DMS53 treated with DMSO at 0.1 percent for 48 hours (cell line): ENCODE data around the gene EFCAB12.
"Not testable (repeated sequence)": the region's sequence is repeated elsewhere in the genome, so short reads cannot be mapped to it uniquely, and the experiment has no call there.

Experiments
- DNase-seq: peaks from one replicate; lab custom pipeline; 2025; ENCODE audit not compliant: unreplicated experiment; lab: John Stamatoyannopoulos, UW

The EFCAB12 gene

DNA sequence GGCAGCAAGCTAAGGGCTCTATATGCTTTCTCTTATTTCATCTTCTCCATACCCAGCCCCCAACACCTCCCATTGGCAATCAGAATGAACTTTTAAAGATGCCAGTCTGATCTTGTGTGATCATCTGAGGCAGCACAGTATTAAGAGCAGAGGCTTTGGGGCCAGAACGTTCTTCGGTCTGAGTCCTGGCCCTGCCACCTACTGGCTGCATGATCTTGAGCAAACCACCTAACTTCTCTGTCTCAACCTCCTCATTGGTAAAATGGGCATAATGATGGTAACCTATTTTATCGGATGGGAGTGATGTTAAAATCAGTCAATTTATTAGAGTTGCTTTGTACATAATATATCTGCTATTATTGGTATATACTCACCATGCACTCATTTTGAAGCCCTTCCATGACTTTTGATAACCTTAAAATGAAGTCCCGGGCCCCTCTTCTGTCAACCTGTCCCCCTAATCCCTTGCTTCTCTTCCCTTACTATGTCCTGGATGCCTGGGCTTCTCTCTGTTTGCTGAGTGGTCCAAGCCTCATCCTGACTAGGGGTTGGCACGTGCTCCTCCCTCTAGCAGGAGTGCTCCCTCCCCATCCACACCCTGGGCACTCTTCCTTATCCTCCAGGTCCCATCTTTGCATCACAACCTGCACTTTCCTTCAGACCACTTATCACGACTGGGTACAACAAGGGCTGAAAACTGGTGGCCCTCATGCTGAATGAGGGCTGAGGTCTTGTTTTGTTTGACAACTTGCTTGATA is 6.3 kb downstream of the EFCAB12 start:
- no peak for DNase-seq

DNA sequence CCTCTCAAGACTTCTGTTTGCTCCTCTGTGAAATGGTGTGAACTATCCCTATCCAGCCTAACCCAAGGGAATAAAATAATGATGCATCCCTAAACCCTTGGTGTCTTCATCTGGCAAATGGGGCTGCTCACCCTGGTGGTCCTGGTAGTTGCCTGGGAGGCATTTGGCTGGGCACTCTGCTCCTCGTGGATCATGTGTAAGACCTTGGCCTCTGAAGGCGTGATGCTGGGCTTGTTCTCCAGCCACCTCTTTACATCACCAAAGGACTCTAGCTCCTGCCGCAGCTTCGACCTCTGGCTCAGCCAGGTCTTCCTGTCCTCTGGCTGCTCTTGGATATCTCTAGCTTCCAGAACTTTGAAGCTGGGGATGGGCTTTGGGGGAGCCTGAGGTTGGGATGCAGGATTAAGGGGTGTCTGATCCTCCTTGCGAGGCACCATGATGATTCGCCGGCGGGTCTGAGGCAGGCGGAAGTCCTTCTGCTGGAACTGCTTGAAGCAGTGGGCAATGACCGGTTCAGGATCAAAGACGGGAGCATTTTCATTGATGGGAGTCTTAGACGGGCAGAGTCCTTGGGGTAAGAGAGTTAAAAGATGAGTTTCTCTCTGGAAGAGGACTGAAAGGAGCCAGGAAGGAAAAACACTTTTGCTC is 7.1 kb downstream of the EFCAB12 start:
- no peak for DNase-seq

DNA sequence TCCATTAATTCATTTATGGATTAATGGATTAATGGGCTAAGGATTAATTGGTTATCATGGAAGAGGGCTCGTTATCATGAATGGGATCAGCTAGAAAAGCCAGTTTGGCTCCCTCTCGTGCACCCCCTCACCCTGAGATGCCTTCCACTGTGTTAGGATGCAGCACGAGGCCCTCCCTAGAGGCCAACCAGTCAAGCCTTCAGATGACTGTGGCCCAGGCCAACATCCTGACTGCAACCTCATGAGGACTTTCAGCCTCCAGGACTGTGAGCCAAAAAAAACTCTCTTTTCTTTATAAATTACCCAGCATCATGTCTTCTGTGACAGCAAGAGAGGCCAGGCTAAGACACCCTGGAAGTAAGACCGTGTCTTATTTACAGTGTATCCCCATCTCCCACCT is 9.0 kb downstream of the EFCAB12 start:
- DNase-seq: no peak

DNA sequence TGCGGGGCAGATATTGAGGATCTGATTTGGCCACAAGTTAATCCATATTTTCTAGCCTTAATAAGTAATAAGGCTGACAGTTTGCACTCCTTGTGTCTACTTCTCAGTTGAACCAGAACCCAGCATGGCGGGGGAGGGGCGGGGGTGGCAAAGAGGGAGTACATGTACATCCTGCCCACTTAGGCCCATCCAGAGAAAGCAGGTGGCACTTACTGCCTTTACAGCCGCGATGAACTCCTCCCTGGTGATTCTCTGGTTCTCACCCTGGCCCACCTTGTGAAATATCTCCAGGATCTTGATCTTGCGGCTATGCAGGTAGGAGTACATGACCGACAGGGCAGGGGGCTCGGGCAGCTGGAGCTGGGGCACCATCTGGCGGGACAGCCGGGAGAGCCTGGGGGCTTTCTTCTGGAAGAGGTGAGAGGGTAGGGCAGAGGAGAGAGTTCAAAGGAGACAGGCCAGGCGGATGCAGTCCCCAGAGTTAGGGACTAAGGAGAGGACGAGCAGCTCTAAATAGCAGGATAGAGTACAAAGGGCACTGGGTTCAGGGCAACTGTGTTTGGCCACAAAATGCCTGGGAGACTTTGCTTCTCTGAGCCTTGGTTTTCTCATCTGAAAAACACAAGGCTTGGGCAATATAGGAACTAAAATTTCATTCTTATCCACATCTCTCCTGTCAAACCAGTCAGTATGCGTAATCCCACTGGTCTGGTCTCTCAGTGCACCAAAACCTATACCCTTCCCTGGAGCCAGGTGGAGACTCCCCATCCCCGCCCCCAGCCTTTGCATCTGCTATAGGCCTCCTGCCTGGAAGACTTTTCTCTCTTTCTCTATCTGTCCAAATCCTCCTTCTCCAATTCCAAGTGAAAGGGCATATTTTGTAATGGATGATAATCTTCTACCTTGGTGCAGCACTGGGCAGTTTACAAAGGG is 10.1 kb downstream of the EFCAB12 start:
- no peak for DNase-seq

DNA sequence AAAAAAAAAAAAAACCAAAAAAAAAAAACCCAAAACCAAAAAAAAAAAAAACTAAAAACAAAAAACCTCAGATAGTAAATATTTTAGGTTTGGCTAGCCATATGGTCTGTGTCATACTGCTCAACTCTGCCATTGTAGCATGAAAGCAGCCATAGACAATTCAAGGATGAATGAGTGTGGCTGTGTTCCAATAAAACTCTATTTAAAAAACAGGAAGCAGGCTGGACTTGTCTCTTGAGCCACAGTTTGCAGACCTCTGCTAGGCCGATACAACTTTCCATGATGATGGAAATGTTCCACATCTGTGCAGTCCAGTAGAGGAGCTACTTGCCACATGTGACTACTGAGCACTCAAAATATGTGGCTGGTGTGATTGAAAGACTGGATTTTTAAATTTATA is 11.1 kb downstream of the EFCAB12 start:
- DNase-seq: no peak

DNA sequence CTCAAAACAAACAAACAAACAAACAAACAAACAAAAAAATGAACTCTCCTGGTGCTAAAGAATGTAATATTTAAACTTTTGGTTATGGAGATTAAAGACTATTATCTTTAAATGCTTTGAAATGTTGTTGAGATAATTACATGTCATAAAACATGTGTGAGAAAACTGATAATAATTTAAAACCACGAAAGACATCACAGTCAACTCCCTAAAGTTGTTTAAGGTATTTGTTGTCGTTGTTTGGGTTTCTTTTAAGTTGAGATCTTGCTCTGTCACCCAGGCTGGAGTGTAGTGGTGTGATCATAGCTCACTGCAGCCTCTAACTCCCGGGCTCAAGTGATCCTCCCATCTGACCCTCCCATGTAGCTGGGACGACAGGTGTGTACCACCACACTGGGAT is 12.0 kb downstream of the EFCAB12 start:
- no peak for DNase-seq

DNA sequence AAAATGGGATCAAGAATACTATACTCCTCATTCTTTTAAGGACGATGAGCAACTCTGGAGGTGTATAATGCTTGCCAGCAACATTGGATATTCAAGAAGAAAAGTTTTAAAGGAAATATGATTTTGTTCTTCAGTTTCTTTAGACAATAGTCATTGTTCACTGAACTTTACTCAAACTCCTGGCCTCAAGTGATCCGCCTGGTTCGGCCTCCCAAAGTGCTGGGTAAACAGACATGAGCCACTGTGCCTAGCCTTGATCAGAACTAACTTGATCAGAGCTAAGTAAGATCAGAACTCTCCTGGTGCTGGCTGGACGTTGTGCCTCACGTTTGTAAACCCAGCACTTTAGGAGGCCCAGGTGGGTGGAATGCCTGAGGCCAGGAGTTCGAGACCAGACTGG is 12.6 kb downstream of the EFCAB12 start:
- no peak for DNase-seq

DNA sequence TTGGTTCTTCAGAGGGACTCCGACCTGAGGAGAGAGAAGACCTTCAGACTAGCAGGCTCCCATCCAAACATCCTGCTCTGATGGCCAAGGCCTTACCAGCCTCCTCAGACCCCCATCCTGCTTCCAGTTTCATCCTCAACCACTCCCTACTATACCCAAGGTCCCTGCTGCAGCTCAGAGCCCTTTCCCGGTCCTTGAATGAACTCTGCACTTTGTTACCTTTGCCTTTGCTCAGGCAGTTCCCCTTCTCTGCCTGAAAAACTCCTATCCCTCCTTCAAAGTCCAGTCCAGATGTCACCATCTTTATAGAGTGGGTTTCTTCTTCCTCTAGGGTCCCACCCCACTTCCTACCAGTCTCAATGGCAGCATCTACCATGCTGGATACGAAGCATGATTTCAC is 13.1 kb downstream of the EFCAB12 start:
- DNase-seq: no peak

DNA sequence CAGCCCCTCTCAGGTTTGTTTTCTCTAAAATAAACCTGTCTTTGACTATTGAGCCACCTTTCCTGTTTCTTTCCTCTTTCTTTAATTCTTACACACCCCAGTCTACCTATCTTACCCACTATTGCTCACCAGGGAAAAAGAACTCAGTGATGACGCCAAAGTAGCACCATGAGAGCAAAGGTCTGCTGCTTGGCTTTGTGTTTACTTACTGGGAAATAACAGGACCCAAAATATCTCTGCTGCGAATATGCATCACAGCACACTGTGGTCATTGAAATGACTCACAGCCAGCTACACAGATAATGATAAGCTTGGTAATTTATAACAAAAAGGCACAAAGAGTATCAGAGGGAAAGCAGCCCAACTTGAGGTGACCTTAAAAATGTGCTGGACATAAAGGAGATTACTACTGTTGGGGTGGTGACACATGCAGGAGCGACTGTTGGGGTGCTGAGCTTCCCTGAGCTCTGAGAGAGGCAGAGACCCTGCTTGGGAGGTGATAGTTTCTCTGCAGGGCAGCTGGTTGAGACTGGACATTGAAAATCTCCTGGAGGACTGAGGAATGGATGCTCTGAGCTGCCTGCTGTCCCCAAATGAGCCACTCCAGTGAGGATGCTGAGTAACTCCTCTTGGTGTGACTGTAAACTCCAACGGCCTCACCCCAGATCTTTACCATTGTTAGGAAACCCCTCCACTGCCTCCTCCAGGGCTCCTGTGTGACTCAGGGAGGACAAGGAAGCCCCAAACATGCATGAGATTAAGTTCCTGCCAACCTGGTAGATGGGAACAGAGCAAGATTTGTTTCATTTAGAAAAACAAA is 14.5 kb downstream of the EFCAB12 start:
- no peak for DNase-seq

DNA sequence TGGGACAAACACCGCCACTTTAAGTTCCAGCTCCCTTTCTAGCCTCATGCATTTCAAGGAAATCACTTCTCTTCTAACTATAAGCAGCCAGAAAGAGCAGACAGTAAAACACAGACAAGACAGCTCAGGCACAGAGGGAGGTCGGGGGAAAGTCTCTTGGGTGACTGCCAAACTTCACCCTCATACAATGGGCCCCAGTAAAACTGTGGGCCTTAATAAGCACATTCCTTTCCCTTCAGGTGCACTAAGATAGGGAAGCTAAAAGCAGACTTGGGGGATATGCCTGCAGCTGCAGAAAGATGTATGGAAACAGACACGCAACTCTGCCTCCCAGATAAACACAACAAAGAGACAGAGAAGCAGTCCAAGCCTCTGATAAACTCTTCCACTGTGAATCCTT is 15.2 kb downstream of the EFCAB12 start:
- not testable (repeated sequence) for DNase-seq

DNA sequence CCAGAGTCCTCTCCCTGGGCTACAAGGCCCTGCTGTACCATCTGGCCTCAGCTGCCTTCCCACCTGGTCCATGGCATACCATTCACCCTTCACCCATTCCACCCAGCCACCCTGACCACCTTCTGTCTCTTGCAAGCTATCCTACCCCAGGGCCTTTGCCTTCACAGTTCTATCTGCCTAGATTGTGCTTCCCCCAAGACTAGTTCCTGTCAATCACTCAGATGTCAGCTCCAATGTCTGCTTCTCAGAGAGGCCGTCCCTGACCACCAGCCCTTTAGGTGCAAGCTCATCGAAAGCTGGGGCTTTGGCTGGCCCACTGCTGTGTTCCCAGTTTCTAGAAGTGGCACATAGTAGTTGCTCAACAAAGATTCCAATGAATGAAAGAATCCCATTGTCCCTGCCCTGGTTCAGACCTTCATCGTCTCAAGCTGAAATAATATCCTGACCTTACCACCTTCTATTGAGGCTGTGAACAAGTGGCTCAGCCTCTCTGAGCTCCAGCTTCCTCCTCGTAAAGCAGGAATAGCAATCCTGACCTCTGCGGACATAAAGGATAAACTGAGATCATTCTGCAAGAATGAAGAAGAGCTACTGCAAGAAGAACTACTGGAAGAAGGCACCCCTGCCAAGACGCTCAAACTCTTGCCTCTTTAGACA is 15.8 kb downstream of the EFCAB12 start:
- no peak for DNase-seq

DNA sequence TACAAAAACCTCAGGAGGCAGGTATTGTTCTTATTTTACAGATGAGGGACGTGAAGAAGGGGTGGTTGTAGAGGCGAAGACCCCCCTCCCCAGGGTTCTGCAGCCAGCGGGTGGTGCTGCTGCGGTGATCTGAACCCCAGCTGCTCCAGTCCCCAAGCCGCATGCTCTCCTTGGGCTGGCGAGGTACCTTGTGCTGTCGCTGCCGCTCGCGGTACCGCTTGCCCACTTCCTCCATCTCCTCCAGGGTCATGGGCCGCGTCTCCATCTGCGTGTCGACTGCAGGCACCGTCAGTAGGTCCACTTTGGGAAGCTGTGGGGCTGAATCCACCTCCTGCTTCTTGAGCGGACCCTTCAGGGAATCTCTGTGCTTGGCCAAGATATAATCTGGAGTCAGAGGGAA is 17.5 kb downstream of the EFCAB12 start:
- DNase-seq: no peak

DNA sequence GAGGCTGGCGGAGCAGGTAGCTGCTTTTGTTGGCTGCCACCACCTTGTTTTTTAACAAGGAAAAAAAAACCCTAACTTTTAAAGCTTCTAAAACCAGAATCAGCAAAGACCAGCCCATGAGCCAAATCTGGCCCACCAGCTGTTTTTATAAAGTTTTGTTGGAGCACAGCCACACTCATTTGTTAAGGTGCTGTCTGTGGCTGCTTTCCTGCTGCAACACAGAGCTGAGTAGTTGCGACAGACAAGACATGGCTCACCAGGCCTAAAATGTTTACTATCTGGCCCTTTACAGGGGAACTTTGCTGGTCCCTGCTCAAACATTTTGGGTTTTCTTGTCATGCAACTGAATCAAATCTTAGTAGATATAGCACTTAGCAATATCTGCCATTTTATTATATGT is 18.9 kb downstream of the EFCAB12 start:
- no peak for DNase-seq

DNA sequence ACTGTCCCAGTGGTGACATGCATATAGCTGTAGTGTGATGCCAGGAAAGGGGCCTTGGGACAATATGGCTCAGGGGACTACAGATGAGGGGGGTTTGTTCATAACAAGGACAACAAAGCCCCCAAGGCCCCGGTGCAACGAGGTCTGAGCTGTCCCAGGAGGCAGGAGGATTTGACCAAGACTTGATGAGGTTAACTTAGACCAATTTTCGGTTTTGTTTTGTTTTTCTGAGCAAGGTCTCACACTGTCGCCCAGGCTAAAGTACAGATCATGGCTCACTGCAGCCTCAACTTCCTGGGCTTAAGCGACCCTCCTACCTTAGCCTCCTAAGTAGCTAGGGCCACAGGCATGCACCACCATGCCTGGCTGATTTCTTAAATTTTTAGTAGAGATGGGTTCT is 23.8 kb downstream of the EFCAB12 start:
- DNase-seq: no peak

DNA sequence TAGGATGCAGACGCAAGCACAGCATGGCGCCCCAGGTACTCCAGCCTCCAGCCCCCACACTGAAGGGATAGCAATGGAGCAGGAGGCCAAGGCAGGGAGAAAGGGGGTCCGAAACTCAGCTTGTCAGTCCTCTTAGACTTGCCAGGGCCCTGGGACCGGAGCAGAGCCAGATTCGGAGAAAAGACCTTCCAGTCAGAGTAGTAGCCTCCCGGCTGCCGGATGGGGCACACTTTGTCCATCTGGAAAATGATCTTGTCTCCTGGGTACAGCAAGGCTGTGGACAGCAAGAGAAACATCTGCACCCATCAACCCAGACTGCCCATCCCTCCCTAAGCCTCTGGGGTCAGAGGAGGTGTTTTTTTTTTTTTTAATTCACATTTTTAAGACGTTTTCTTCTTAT is 24.3 kb downstream of the EFCAB12 start:
- no peak for DNase-seq

DNA sequence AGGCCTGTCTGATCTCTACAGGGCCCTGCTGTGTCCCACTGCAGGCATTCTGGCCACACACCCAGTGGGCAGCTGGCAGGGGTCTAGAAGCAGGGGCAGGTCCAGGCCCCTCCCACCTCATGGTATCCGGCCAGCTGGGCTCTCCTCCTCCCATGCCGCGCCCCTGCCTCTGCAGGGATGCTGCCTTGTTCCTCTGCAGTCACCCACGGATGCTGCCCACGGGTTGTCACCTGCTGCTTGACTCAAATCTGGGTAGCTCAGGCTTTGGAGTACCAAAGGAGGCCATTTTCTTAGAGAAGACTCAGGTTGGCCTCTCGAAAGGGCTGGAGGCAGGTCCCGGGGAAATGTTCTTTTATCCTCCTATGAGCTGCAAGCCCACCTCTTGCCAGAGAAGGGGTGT is 25.0 kb downstream of the EFCAB12 start:
- DNase-seq: no peak

DNA sequence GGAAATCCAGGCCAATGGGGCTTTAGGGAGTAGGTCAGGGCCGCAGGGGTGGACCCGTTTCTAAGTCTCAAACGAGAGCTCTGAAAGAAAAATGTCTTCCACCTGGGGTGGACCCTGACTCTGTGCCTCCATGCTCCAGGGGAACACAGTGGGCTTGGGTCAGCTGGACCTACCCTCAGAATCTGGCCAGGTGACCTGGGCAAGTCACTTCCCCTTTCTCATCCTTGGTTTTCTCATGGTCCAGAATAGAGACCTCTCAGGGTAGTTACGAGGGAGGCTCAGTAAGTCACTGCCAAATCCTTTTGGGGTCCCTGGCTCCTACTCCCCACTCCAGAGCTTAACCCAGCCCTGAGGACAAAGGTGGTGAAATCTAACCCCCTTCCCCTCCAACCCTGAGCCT is 25.8 kb downstream of the EFCAB12 start:
- DNase-seq: no peak

DNA sequence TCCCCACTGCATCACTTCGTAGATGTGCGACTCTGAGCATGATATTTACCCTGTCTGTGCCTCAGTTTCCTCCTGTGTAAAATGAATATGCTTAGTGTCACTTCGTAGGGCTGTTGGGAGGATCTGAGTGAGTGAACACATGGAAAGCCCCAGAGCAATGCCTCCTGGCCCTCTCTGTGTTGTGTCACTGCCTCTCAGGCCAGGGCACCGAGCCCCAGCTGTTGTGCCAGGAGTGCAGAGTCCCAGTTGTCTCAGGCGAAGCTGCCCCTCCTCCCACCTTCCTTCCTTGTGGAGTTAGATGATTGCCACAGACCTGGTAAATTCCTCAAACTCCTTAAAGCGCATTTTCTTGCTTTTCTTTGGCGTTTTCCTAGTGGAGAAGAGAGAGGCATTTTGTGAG is 26.2 kb downstream of the EFCAB12 start:
- no peak for DNase-seq

DNA sequence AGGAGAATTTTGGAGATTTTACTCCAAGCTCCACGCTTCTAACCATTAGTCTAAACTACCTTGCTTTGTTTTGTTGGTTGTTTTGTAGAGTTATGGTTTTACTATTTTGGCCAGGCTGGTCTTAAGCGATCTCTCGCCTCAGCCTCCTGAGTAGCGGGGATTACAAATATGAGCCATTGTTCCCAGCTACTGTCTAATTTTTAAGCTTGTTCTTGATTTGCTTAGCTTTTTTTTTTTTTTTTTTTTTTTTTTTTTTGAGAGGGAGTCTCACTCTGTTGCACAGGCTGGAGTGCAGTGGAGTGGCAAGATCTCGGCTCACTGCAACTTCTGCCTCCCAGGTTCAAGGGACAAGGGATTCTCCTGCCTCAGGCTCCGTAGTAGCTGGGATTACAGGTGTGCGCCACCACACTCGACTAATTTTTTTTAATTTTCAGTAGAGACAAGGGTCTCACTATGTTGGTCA is 28.5 kb downstream of the EFCAB12 start:
- no peak for DNase-seq

DNA sequence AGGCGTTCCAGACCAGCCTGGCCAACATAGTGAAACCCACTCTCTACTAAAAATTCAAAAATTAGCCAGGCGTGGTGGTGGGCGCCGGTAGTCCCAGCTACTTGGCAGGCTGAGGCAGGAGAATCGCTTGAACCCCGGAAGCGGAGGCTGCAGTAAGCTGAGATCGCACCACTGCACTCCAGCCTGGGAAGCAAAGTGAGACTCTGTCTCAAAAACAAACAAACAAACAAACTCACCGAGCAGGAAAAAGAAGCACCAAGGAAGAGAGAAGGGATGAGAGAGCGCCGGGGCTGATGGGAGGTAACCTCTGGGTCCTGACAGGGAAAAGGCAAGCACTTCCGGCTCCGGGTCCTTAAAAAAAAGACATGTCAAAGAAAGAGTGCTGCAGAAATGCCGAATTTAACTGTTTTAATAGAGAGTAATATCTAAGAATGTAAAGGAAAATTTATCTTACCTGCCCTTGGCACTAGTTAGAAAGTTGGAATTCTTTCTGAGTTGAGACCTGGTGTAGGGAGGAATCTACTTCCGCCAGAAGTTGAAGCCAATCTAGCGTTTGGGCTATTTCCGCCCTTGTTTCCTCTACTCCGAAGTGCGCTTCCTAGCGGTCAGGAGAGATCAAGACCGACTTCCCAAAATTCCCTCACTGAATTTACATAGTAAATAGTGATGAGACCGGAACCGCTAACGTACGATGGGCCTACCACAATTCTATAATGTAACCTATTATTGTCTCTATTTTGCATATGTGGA is 29.1 kb downstream of the EFCAB12 start:
- peak; percentile 82 for DNase-seq
